ENCODE data around the gene DPP6.

DPP6 gene

DNA sequence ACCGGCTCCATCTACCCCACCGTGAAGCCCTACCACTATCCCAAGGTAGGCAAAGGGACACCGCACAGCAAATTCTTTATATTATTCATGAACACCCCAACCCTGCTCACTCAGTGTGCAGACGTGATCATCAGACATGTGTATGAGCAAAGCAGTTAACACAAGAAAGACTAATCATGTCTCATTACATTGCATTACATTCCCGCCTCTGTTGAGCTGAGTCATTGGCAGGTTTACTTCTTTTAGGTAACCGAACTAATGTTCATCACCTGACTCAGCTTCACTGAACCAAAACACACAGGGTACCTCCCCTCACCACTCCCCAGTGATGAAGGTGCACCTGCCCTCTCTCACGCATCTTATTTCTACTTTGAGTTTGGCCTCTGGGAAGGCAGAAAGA, 717.3 kb downstream of the DPP6 start:
- no peak for DNase-seq (ENCODE audit: low spot score)

DNA sequence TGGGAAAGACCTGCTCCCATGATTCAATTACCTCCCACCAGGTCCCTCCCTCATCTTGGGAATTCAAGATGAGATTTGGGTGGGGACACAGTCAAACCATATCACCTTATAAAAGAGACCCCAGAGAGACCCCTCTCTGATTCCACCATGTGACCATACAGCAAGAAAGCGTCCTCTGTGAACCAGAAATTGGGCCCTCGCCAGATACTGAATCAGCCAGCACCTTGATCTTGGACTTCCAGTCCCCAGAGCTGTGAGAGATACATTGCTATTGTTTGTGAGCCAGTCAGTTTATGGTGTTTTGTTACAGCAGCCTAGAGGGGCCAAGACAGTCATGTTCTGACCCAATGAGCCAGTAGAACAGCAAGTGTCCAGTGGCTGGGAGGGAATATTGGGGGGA, 718.2 kb downstream of the DPP6 start:
- no peak for DNase-seq (ENCODE audit: low spot score)

DNA sequence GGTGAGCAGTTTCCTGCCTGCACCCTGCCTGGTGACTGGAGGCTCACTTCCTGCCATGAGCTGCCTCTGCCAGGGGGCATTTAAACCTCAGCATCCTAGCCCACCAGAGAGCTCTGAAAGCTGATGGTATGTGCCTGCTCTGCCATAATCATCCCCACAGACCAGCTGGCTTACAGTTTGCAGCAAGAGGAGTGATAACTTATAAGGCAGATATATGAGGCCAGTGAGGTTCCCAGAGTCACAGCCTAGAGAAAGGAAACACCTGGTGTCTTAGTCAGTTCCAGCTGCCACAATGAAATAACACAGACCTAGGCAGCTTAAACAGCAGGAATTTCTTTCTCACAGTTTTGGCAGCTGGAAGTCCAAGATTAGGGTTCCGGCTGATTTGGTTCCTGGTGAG, 718.8 kb downstream of the DPP6 start:
- no peak for DNase-seq (ENCODE audit: low spot score)

DNA sequence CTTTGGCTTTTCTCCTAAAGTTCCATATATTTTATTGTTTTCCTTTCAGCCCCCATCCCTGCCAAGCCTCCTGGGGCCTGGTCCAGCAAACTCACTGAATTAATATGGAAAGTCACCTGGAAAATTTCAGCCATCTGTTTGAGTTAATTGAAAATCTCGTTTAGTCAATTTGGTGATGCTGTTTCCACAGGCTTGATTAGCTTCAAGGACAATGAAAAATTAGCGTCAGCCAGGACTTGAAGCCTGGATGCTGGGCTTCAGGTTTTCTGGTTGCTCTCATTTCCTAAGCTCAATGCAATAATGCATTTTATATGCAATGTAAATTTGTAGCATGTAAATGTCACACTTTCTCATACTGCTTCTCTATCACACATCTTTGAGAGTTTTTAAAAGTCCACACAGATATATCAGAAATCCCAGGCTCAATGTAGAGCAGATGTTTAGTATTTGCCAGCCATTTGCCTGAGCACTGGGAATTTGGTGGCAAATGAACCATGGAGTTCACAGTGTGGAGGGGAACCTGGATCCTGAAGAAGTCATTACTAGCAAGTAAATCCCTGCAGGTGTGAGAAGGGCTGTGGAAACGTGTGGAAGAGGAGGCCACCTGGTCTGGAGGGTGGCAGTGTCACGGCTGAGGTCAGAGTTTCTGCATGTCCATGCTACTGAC, 722.2 kb downstream of the DPP6 start:
- no peak for DNase-seq (ENCODE audit: low spot score)

DNA sequence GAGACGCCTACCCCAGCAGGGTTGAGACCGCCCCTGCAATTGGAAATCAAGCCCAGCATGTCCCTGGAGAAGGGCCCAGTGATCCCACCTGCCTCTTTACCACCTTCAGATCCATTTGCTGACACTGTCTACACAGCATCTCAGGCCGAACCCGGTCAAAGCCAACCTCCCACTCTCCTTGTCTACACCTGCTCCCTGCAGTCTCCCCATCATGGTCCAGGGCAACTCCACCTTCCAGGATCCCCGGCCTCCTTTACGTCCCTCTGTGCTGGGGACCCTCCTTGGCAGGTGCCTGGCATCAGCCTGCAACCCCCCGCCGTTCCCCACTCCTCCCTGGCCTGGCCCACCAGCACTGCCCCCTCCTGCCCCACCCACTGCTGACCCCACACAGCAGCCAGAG, 723.5 kb downstream of the DPP6 start:
- no peak for DNase-seq (ENCODE audit: low spot score)

DNA sequence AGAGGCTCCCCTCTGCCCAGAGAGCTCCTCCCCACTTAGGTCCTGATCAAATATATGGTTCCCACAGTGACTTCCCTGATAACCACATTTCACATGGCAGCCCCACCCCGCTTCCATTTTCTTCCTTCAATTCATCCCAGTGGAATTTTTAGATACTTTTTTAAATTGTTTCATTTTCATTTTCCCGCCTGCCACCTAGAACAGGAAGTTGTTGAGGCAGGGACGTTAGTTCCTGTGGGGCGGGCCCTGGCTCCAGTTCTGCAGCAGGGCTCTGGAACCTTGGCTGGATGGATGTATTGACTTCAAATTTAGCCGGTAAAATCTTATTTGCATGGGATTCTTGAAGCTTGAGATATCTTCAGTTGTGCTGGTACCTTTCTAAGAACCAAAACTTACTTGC, 724.2 kb downstream of the DPP6 start:
- DNase-seq (ENCODE audit: low spot score), result no peak

DNA sequence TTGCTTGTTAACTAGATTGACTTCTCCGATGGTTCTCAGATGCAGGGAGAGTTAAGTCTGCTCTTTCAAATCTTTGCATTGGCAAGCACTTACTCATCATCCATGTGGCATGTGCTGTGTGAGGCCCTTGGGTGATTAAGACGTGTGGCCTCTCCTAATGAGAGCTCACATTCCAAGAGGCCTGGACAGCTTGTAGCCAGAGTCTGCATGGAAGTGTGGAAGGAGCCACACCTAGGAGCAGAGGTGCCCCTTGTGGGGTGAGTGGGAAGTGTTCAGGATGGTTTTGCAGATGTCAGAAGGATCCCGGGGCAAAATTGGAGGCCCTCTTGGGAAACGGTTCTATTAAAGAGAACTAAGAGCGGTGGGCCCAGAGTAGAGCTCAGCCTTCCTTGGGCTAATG, 724.8 kb downstream of the DPP6 start:
- no peak for DNase-seq (ENCODE audit: low spot score)

DNA sequence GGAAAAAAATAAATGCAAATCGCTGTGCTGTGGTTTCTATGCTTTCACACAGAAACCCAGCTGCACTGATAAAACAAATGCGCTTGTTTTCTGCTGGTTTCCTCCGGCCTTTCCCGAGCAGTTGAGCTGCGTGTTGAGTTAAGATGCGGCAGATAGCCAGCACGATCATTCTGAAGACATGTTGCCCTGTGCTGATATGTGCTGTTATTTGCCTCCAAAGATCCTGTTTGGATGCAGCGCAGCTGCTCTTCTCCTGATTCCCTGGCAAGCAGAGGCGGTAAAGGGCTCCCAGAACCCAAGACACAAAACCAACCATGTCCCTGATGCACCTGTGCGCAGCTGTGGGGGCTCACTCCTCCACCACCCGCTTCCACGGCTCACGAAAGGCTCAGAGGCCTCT, 725.3 kb downstream of the DPP6 start:
- no peak for DNase-seq (ENCODE audit: low spot score)

DNA sequence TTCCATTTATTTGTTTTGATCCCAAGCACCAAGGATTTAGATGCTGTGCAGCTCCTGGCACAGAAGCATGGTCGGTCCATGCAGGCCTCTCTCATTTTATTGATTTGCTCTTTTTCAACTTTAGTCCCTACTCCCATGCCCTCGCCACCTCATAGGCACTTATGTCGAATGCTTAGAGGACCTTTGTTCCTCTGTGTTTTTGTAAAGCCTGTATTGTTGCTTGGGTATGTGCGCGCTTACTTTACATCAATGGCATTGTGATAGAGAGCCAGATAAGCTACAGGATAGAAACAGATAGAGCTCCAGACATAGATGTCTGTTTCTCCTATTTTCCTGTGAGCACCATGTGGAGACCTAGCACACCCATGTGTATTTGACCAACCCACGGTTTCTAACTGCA, 725.7 kb downstream of the DPP6 start:
- no peak for DNase-seq (ENCODE audit: low spot score)

DNA sequence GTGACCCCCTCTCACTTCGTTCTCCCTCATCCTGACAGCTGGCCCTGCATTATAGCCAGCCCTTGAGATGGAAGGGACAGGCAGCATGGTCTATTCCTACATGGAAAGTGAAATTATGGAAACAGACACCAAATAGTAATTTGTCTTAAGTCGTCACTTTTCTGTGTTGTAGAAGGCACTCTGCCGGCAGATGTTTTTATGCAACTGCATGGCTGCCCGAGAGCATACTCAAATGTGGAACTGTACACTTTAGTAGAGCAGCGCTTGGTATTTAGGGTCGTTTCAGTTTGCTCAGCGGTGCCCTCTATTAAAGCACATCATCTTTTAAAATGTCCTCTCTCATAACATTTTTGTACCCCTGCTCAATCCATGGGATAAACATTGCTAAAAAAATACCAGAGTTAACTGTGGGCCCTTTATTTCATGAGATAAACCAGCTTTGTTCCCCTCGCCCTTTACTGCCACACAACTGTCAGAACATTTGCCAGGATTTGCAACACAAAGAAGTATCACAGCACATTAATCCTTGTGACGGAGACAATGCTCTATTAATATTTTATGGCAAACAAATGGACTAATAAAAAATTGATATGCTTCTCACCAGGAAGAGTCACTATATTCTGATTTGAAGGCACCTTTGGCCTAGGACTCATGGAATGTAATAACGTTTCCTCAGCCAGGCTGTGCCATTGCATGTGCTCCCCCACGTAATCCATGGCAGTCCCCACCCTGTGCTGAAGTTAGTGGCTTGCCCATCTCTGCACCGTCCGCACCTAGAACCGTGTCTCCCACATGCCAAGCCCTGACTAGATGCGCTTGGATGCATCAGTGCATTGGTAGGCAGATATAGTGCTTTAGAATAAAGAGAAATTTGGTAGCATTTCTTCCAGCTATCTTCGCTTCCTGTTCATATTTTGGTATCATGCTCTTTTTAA, 729.4 kb downstream of the DPP6 start:
- DNase-seq (ENCODE audit: low spot score), result no peak

DNA sequence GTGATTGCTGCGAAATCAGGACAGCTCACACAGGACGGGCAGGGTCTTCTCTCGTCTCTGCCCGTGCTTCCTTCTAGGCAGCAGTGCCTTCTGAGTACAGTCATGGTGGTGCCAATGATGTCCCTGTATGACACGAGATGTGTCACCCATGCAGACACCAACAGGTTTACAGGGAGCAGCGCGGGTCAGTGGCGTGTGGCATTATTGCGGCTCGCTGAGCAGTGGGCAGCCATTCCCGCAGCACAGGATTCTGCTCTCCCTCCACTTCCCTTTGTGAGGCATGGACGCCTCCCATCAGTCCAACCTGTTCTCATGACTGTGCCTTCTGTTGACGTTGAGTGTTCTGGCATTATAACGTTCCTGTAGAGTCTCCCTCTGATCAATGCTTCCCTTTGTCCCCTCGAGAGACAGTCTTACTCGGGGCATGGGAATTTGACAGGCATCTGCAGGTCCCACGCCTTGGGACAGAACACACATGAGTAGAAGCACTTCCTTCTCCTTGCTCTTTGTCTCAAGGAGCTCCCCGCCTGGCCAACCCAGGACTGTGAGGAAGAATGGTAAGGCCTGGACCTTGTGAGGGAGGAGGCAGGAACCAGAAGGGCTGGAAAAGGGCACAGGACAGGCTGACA, 731.2 kb downstream of the DPP6 start:
- DNase-seq (ENCODE audit: low spot score), result no peak

DNA sequence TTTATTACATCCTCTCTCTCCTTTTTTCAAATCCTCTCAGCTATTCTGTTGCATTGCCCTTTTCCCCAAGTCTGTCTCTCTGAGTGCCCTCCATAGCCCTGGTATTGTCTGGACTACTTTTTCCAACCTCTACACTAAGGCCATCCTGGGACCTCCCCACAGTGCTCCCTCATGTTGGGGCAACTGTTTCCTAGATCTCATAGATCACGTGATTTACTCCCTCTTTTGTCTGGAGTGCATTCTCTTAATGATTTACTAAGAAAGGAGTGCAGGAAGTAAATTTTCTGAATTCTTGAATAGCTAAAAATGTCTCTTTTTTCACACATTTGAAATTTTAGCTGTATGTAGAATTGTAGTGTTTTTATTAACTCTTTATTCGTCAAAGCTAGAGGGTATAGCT, 733.7 kb downstream of the DPP6 start:
- DNase-seq (ENCODE audit: low spot score), result no peak

DNA sequence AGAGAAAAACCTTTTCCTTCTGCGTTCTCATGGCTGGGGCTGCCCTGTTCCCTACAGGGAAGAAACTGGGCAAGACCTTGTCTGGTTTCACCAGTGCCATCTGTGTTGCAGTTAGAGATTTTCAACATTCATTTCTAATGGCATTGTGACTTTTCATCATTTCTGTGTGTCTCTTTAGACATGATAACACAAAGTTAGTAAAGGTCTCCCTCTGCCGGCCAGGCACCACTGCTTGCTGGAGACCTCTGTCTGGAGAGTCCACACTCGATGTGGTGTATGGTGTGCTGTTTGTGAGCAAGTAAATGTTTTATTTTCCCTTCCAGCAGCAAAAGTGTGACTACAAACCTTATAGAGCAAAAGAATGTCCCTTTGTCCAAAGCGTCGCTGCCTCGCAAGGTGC, 737.2 kb downstream of the DPP6 start:
- no peak for DNase-seq (ENCODE audit: low spot score)

DNA sequence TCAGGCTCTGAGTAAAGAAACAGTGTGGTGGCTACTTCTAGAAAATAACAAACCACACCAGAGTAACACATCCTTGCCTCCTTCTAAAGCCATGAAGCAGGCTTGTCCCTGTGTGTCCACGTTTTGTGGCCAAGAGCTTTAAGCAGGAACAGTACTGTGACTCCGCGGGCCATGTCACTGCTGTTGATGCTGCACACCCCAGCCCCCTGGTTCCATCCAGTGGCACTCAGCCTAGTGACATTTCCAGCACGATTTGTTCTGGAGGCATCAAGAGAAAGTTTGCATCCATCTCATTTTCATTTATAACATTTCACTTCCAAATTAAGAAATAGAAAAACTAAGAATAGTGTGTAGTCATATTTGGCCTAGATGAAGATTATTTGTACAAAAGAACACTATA, 739.4 kb downstream of the DPP6 start:
- no peak for DNase-seq (ENCODE audit: low spot score)

DNA sequence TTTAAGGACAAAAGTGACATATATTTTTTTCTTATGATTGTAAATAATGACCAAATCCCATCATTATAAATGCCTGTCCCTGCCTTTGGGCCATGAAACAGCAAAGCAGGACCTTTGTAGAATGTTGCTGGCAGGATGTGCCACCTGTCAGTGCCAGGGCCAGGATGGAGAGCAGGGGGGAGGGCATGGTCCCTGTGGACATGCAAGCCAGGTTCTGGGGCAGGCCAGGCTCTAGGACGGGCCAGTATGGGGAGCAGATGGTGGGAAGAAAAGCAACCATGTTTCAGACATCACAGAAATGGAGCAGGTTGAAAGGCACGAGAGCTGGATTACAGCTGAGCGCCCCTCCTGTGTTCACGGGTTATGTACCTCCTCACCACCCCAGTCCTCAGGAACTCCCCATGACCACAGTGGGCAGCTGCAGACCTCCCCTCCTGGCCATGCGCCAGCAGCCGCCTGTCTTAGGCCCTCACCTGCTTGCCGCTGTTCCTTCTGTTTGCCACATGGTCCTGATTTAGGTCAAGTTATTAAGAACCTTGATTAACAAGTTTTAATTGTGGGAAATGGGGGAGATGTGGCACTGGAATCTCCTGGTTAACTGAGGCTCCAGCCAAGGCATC, 740.3 kb downstream of the DPP6 start:
- no peak for DNase-seq (ENCODE audit: low spot score)

DNA sequence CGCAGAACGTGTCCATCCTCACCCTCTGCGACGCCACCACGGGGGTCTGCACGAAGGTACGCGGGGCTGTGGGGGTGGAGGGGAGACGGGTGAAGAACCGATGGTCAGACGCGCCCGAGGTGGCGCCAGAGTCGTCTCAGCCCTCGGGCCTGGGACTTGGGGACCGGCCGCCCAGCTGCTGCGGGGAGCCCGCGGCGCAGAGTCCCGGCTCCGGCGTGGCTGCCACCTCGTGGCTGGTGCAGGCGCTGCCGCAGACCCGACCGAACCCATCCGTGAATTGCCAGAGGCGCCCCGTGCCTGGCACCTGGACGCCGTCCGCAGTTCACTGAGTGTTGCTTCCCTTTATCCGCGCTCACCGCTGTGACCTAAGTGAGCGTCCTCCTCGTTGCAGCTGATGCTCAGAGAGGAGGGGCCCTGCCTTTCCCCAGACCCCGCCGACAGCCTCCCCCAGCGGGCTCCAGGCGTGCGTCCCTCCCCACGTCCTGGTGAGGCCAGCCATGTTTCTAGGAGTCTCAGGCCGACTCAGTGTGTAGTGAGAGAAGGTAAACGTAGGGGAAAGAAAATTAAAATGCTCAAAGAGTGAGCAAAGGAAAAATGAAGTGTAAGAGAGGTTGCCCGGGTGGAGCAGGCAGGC, 742.1 kb downstream of the DPP6 start:
- DNase-seq (ENCODE audit: low spot score), result no peak

DNA sequence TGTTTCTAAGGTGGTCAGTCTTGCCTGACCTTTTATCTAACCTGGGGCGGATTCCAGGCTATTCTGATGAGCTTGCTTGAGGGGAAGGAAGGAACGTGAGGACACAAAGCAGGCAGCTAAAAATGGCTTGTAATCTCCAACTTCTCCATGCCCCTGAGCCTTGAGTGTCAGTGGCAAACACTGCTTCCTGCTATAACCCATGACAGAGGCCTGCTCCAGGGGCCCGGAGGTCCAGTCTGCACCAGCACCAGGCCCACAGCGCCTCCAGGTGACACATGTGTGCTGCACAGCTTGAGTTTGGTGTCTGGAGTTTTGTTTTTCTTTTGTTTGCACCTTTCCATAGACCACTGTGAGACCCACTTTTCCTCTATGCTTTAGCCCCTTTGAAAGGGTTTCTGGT, 742.8 kb downstream of the DPP6 start:
- DNase-seq (ENCODE audit: low spot score), result no peak

DNA sequence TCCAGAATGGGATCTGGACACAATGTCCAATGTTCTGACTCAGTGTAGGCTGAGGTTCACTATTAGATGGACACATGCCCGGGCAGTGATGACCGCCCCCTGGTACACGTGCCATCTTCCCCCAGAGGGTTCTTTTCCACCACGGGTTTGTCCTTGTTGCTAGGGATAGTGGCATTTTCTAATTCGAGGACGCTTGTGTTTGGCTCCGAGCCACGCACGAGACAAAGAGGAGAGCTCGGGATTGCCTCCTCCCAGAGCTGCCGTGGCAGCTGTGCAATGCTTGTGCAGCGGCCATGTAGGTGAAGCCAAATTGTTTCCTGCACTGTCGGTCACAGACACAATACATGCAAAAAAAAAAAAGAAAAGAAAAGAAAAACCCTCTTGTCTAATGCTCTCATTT, 743.2 kb downstream of the DPP6 start:
- no peak for DNase-seq (ENCODE audit: low spot score)

DNA sequence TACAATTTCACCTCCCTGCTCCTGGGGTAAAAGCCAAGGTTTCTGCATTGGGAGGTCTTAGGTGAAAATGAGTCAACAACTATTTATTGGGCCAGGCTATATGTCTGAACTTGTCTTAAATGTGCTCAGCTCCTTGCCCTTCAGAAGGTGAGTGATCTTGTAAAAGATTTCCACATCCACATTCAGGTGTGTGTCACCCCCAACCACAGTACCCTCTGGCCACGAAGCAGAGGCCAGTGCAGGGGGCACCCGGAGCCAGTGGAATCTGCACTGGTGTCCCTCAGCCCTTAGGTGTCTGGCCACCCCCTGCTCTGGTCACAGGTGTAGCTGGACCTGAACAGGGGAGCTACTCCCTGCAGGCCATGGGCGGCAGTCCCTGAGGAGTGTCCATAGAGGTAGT, 752.3 kb downstream of the DPP6 start:
- no peak for DNase-seq (ENCODE audit: low spot score)

DNA sequence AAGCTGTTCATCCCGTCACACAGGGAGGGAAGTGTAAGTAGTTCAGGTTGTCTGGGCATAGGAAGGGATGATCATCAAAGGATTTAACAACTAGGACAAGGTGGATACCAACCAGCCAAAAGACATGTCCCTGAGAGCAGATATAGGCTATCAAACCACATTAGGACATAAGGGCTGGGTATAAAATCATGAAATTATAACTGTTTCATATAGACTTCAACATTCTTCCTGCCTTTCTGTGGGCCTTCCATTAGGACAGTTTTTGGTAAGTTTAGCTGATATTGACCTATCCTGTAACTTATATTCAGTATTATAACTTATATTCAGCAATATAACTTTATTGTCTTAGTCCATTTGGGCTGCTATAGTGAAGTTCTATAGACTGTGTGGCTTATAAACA, 759.8 kb downstream of the DPP6 start:
- DNase-seq (ENCODE audit: low spot score), result no peak

DNA sequence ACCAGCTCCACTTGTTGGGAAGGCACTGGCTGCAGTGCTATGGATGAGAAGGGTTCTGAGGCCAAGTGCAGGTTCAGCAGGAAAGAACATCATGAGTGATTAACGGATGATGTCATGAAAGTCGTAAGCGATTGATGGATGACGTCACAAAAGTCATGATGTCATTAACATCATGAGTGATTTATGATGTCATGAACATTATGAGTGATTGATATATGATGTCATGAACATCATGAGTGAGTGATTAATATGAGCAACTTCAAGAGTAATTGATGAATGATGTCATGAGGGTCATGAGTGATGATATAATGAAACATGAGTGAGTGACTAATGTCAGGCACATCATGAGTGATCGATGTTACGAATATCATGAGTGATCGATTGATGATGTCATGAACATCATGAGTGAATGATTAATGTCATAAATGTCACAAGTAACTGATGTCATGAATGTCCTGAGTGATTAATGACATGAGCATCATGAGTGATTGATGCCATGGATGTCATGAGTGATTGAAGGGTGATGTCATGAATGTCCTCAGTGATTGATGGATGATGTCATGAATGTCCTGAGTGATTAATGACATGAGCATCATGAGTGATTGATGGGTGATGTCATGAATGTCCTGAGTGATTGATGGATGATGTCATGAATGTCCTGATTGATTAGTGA, 765.2 kb downstream of the DPP6 start:
- no peak for DNase-seq (ENCODE audit: low spot score)

DNA sequence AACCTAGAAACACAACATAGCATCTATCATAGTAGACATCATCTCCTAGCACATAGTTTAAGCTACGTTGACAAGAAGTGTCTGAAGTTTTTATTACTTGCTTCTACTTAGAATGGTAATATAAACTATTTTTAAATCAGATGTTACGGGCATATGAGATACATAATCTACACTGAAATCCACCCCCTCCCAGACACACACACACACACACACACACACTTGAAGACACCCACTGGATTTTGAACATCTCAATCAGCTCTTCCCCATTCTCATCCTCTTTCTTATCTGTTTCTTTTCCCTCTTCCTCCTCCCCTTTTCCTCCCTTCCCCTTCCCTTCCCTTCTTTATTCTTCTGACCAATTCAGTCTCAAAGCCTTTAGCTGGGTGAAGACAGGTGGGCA, 774.8 kb downstream of the DPP6 start:
- no peak for DNase-seq (ENCODE audit: low spot score)

Data from left forelimb (tissue), 1 donor.